ENCODE measurements around the gene REV1.

- TF ChIP-seq CTCF (IDR thresholded peaks at IDR 0.05; ENCODE audit: low read depth, low read length) (no peak), MAX (IDR thresholded peaks at IDR 0.05; ENCODE audit: low read depth, low read length) (no peak), POLR2A (IDR thresholded peaks at IDR 0.05; ENCODE audit: extremely low read depth, insufficient read length) (no peak)
These were observed 5.5 kb upstream of the REV1 start for GRCh38 chr2:99495115-99495860.
